HG03097 (cell line): Measurements from ENCODE around the gene ARPC2.
A peak's percentile ranks its signal among the peaks of the same experiment; 100 is the strongest.
"Not testable (repeated sequence)": the region's sequence is repeated elsewhere in the genome, so short reads cannot be mapped to it uniquely, and the experiment has no call there.

Experiments used
- ATAC-seq: cut with Tn5 transposase; IDR thresholded peaks from one replicate; pipeline ENCODE4 v1.9.1; 2021; ENCODE audit not compliant: unreplicated experiment, low FRiP score

The ARPC2 gene

GRCh38 chr2:218269900-218270720 is 53.1 kb downstream of the ARPC2 start, which contains the start of the genes AAMP and PNKD:
Gene AAMP (minus strand): TSS chr2:218270137. CDS start chr2:218270086, 51 bp downstream.
Gene PNKD (plus strand): TSS chr2:218270519. CDS start chr2:218270536, 17 bp downstream.
- peak; percentile 84 for ATAC-seq

GRCh38 chr2:218270721-218271486 is 53.9 kb downstream of the ARPC2 start:
- ATAC-seq: no peak

GRCh38 chr2:218271487-218271797 is 54.5 kb downstream of the ARPC2 start:
- ATAC-seq: no peak

GRCh38 chr2:218271865-218272530 is 55.0 kb downstream of the ARPC2 start:
- ATAC-seq: no peak

GRCh38 chr2:218272531-218273212 is 55.7 kb downstream of the ARPC2 start:
- peak; percentile 25 for ATAC-seq

- not testable (repeated sequence) for ATAC-seq
Observed at GRCh38 chr2:218273214-218273907, 56.4 kb downstream of the ARPC2 start.

GRCh38 chr2:218273908-218274249 is 56.9 kb downstream of the ARPC2 start:
- no peak for ATAC-seq

- no peak for ATAC-seq
Observed at GRCh38 chr2:218274586-218274985, 57.6 kb downstream of the ARPC2 start.

- no peak for ATAC-seq
Observed at GRCh38 chr2:218275371-218276072, 58.5 kb downstream of the ARPC2 start.

- ATAC-seq: no peak
Observed at GRCh38 chr2:218276986-218277755, 60.2 kb downstream of the ARPC2 start.

- ATAC-seq: no peak
Observed at GRCh38 chr2:218277921-218278320, 60.9 kb downstream of the ARPC2 start.

- no peak for ATAC-seq
Observed at GRCh38 chr2:218278531-218279360, 61.8 kb downstream of the ARPC2 start.

GRCh38 chr2:218280260-218280870 is 63.4 kb downstream of the ARPC2 start:
- no peak for ATAC-seq

- no peak for ATAC-seq
Observed at GRCh38 chr2:218281449-218281848, 64.5 kb downstream of the ARPC2 start.

GRCh38 chr2:218282173-218282991 is 65.4 kb downstream of the ARPC2 start:
- ATAC-seq: no peak

- ATAC-seq: no peak
Observed at GRCh38 chr2:218284106-218284811, 67.3 kb downstream of the ARPC2 start.
